Inflammatory macrophage treated with lipopolysaccharide for 1 hour (primary cell): Measurements from ENCODE around the gene EIF2AK3.
"Not testable (repeated sequence)": the region's sequence is repeated elsewhere in the genome, so short reads cannot be mapped to it uniquely, and the experiment has no call there.

Source experiments
- DNase-seq, 2 donors: peaks; one replicate each; pipeline ENCODE4 v3.0.0-alpha.2; 2020 to 2022

The EIF2AK3 gene

DNA sequence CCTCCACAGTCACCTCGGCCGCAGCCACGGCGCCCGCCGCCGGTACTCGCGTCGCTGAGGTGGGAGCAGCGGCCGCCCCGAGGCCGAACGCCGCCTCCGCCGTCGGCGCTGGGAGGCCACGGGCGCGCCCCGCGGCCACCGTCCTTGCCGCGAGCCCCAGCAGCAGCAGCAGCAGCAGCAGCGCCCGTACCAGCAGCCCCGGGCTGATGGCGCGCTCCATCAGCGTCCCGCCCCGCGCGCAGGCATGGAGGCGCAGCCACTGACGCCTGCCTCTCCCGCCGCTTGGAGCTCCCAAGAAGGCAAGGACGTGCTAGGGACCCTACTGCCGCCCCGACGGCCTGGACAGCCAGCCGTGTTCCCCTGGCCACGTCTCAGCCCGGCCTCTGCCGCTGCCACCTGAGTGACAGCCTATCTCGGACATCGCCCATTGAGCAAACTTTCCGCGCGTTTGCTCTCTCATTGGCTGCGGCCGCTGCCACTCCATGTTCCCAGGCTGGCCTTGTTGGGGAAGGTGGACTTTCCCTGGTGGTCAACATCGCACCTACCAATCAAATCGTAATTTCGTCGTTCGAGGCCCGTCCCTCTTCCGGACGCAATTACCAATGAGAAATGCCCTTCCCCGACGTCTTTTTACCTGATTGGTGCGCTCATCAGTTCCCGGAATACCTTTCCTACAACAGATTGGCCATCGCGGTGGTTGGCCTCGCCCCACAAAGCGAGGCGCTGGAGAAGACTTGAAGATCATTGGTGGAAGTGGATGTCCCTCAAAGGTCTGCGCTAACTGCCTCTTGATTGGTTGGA is at the start of gene EIF2AK3:
Gene EIF2AK3, minus strand, starts transcription at position 410 of the 801 bp plus-strand sequence. Its CDS starts 190 bp downstream, at position 220.
- DNase-seq: peak; percentile 99 to 100

DNA sequence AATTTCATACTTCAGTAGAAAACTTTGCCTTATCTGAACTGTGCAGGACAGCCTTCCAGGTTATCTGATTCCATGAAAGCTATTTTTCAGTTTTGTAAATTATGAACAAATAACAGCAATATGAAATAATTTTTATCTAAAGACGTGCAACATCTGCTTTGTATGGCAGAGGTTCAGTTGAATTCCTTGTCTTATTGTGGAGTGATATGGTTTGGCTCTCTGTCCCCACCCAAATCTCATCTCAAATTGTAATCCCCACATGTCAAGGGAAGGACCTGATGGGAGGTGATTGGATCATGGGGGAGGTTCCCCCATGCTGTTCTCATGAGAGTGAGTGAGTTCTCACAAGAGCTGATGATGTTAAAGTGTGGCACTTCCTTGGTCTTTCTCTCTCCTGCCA is 46.1 kb upstream of the EIF2AK3 start:
- no peak for DNase-seq

DNA sequence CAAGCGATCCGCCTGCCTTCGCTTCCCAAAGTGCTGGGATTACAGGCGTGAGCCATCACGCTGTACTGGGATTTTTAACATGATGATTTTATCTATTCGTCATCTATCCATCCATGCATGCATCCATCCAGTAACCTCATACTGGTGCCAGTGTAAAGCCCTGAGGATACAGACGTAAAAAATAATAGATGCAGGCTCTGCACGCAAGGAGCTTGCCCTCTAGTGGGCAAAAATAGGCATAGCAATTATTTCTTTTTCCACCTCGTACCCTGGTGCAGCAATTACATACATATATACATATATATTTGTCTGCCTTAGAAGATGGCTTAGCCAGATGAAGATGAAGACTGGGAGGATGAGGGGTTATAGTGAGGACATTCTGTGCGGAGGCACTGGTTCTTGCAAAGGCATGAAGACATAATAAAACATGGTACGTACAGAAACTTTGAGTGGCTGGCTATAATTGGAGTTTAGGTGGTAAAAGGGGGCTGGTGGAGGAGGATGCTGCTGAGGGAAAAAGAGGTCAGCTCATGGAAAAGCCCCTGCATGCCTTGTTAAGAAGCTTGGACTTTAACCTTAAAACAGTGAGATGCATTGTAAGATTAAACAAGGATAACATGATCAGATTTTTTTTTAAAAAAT is 44.6 kb upstream of the EIF2AK3 start:
- DNase-seq: peak; percentile 34 to 75

DNA sequence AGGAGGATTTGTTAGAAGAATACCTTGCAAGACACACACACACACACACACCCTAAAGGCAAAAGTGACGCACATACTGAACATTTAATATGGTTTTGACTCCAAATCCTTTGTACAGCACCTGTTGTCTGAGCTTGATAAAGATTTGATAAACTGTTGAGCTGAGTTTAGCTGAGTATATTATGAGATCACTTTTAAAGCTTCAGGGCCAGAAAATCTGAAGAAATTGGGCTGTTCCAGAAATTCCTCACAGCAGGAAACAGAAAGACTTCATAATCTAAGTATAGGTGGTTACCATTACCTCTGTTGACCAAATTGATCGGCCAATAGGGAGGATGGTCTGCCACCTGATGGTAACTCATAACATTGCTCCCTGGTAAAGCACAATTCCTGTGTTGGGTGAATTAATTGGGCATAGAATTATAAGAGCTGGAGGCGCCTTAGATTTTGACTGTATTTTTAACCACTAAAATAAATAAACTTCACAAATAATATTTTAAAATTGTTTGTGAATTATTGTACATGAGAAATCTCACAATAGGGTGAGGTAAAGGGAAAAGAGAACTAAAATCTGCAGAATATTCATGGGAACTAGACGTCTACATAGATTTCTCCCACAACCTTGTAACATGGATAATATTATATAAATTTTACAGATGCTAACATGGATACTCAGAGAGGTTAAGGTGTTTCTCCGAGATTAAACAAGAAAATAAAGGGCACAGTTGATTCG is 42.4 kb upstream of the EIF2AK3 start:
- peak; percentile 20 to 58 for DNase-seq

GRCh38 chr2:88668862-88669261 is 41.6 kb upstream of the EIF2AK3 start:
- no peak for DNase-seq

- no peak for DNase-seq
Measured at GRCh38 chr2:88667219-88667618, 40.0 kb upstream of the EIF2AK3 start.

GRCh38 chr2:88666576-88666975 is 39.3 kb upstream of the EIF2AK3 start:
- no peak for DNase-seq

- DNase-seq: no peak
Measured at GRCh38 chr2:88660622-88661021, 33.4 kb upstream of the EIF2AK3 start.

DNA sequence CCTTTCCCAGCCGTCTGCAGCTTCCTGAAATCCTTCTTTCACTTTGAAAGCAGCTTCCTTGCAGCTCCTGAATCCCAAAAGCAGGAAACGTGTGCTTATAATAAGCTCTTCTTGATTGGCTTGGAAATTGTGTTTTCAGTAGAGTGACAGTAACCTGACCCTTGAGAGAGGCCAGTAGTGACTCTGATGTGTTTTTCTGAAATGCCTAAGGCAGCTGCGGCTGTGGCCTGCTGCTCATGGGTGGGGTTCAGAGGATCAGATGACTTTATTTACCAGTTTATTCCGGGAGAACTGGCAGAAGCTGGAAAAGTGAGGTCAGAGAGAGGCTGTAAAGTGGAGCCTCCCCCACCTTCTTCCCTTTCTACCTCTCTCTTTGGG is 32.3 kb upstream of the EIF2AK3 start:
- no peak for DNase-seq

GRCh38 chr2:88658881-88659537 is 31.7 kb upstream of the EIF2AK3 start:
- no peak for DNase-seq

GRCh38 chr2:88658326-88658725 is 31.1 kb upstream of the EIF2AK3 start:
- peak; percentile 34 to 47 for DNase-seq

DNA sequence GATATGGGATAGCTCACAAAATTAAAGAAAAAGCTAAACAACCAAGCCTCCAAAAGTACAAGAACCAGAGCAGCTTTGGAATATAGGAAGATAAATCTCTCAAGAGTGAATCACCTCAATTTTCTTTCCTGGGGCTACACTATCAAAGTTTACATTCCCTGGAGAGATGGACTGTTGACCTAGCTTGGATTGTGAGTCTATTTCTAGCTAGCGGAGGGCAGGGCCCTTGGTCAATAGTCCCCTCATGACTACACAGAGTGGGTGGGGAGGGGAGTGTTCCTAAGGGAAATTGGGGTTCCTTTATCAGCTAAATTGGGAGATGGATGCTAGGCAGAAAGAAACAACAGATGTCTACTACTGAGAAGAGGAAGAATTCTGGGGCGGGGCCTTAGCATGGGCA is 29.9 kb upstream of the EIF2AK3 start:
- no peak for DNase-seq

- DNase-seq: no peak
Measured at GRCh38 chr2:88656690-88657089, 29.4 kb upstream of the EIF2AK3 start.

DNA sequence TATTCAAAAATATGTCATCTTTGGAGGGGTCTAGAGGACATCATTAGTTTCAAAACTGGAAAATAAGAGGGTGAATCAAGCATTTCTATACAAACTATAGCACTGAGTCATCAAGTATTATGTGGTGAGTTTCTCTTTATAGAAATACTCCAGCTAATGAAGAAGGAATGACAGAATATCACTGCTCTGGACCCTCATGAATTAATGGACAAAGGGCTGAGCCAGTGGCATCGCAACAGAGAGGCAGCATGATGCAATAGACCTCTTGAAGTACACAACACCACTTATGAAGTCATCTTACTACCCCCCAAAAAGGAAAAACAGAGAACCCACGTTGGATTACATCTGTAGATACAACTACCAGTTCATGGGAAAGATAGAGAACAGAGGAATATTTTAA is 27.4 kb upstream of the EIF2AK3 start:
- DNase-seq: no peak

DNA sequence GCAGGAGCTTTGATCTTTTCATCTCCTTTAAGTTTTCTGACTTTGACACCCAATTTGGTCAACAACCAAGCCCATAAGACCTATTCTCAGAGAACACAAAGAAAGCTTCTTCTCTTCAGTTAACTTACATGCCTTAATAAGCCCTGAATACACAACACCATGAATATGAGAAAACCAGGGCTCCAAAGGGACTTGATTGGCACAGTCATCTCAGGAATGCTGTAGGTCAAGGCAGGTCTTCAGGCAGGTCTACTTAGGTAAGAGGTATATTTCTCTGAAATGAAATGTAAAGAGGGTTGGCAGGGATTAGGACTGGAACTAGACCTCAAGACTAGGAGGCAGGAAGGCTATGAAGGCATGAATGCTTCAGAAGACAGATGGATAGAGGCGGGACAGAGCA is 24.4 kb upstream of the EIF2AK3 start:
- DNase-seq: no peak

- not testable (repeated sequence) for DNase-seq
Measured at GRCh38 chr2:88645291-88645882, 18.1 kb upstream of the EIF2AK3 start.

GRCh38 chr2:88642278-88642677 is 15.0 kb upstream of the EIF2AK3 start:
- DNase-seq: no peak

DNA sequence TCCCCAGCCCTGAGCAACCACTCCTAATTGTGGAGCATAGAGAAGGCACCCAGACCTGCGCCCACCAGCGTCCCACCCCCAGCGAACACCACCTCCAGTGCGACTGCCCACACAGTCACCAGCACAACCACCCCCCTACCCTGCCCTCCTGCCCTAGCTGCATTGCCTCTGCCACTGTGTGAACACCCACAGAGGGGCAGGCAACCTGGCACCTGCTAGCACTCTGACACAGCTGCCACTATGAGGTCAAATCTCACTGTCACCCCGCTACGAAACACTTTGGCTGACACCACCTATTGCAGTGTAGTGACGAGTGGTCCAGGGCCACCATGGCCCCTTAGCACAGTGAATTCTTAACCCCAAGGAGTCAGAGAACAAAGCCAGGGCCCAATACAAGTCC is 14.1 kb upstream of the EIF2AK3 start:
- no peak for DNase-seq

- no peak for DNase-seq
Measured at GRCh38 chr2:88639865-88640264, 12.6 kb upstream of the EIF2AK3 start.

- DNase-seq: peak; percentile 20 to 33
Measured at GRCh38 chr2:88638743-88639142, 11.5 kb upstream of the EIF2AK3 start.

- DNase-seq: no peak
Measured at GRCh38 chr2:88638123-88638650, 10.9 kb upstream of the EIF2AK3 start.

- DNase-seq: no peak
Measured at GRCh38 chr2:88637464-88637863, 10.2 kb upstream of the EIF2AK3 start.

DNA sequence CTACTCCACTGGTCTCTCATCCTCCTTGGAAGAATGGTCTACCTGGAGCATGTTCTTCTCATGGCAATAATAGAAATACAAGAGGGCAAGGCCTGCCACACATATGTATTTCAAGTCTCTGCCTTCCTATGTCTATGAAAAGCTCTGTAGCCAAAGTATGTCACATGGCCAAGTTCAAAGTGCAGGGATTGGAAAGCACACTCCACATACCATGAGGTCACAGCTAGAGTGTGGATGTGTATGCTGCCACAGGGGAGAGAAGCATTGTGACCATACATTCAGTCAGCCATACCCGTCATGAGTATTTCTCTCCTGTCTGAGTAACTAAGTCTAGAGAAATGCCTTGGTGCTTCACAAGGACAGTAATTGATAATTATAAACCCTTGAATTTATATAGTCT is 8.8 kb upstream of the EIF2AK3 start:
- DNase-seq: no peak
